DMS153 treated with DMSO at 0.1 percent for 48 hours (cell line): Measurements from ENCODE around the gene PIGP.
"Not testable (repeated sequence)": the region's sequence is repeated elsewhere in the genome, so short reads cannot be mapped to it uniquely, and the experiment has no call there.

Experiments
- DNase-seq: peaks from one replicate; lab custom pipeline; 2025; ENCODE audit not compliant: unreplicated experiment; lab: John Stamatoyannopoulos, UW

PIGP gene

DNA sequence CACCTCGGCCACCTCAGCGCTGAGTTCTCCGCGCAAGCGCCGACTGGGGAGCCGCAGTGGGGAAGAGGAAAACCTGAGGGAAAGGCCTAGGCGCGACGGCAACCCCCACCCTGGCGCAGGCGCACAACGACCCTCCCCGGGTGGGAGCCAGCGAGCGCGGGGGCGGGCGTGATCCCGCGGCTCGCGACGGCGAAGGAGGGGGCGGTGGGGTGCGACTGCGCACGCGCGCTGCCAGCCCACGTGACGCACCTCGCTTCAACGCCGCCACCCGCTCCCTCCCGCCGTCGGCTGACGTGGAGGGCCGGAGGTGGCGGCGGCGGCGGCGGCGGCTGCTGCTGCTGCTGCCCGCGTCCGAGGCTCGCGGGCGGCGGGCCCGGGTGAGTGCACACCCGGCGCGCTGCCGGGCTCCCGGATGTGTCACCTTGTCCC is at the start of gene PIGP, which contains the start of gene TTC3:
TSS of gene PIGP (minus strand) at position 84 of the 429 bp plus-strand sequence. CDS start 556 bp downstream, outside the sequence.
TSS of gene TTC3 (plus strand) at position 267 of the 429 bp plus-strand sequence. CDS start 14,004 bp downstream, outside the sequence.
- peak; percentile 88 for DNase-seq

- no peak for DNase-seq
Observed at GRCh38 chr21:37119421-37120218, 46.7 kb upstream of the PIGP start.

DNA sequence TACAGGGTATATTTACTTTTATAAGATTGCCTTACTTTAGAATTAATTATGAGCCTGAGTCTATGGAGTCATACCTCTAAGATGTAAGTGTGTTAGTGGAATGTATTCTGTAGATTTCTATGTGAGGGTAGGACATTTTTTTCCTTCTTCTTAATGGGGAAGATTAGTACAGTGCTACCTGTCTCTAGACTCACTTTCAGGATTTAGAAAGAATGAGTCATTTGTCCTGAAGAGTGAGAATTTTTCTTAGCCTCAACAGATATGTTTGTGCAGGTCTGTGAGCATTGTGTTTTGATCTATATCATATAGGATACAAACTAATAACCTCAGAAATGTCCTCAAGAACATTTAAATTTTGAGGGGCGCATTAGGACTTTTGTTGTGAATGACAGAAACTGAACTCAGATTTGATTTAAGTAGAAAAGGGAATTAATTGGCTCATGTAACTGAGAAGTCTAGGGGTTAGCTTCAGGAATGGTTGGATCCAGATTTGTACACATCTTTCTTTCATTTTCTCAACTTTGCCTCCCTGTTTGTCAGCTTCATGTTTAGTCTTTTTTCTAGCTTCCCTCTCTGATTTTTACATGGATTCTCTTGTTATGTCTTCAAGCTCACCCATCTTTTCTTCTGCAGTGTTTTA is 45.4 kb upstream of the PIGP start:
- DNase-seq = no peak

DNA sequence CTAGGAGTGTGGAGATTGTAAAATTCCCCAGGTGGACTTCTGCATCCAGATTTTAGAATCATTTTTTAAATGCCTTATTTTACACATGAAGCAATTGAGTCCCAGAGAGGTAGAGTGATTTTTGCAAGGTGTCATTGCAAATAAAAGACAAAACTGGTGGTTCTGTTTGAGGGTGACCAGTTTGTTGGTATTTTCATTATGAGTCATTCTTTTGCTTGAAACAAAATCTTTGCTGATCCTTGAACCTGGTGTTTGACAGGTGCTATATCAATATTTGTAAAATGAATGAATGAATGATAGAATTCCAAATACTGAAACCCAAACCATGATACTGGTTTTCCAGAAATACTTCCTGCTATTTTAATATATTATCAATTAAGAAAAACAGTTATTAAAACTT is 44.3 kb upstream of the PIGP start:
- DNase-seq = no peak

- DNase-seq = not testable (repeated sequence)
Observed at GRCh38 chr21:37116459-37116858, 43.6 kb upstream of the PIGP start.

DNA sequence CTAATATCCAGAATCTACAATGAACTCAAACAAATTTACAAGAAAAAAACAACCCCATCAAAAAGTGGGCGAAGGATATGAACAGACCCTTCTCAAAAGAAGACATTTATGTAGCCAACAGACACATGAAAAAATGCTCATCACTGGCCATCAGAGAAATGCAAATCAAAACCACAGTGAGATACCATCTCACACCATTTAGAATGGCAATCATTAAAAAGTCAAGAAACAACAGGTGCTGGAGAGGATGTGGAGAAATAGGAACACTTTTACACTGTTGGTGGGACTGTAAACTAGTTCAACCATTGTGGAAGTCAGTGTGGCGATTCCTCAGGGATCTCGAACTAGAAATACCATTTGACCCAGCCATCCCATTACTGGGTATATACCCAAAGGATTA is 41.4 kb upstream of the PIGP start:
- not testable (repeated sequence) for DNase-seq

- DNase-seq = not testable (repeated sequence)
Observed at GRCh38 chr21:37111029-37111428, 38.2 kb upstream of the PIGP start.

DNA sequence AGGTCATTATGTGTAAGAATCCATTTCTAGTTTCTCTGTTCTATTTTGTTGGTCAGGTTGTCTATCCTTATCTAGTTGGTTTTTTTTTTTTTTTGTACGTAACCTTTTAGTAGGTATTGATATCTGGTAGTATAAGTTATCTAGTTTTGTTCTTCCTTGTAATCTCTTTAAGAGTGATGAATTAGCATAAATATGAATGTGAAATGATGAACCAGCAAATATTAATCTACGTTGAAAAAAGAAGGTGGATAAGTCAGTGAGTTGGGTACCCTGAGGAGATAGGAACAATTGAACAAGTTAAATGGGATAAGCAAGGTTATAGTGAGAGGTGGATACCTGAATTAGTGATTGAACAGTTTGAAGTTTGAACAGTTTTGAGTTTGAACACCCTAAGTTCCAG is 34.1 kb upstream of the PIGP start:
- DNase-seq = no peak

DNA sequence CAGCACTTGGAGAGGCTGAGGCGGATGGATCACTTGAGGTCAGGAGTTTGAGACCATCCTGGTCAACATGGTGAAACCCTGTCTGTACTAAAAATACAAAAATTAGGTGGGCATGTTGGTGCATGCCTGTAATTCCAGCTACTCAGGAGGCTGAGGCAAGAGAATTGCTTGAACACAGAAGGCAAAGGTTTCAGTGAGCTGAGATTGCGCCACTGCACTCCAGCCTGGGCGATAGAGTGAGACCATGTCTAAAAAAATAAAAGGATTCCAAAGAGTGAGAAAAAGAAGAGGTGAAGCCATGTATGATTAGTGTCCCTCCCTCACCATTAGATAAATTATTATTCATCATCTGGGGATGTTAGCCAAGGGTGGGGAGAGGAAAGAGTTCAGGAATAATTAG is 29.9 kb upstream of the PIGP start:
- not testable (repeated sequence) for DNase-seq

DNA sequence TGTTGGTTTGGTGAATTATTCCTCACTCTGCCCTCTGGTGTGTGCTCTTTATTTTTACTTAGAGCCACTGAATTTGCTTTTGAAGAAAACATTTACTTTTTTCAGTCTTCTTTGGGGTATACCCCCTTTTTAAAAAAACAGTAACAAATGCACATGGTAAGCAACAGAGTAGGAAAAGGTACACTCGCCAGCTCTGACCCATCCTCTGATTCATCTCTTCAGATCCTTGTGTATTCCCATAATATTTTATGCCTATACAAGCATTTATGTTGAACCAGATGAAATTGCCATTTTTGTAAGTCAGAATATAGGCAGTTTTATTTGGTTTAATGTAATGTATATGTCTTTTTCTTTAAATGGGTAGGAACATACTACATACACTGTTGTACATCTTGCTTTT is 28.5 kb upstream of the PIGP start:
- DNase-seq = no peak

GRCh38 chr21:37100316-37100715 is 27.4 kb upstream of the PIGP start:
- no peak for DNase-seq

DNA sequence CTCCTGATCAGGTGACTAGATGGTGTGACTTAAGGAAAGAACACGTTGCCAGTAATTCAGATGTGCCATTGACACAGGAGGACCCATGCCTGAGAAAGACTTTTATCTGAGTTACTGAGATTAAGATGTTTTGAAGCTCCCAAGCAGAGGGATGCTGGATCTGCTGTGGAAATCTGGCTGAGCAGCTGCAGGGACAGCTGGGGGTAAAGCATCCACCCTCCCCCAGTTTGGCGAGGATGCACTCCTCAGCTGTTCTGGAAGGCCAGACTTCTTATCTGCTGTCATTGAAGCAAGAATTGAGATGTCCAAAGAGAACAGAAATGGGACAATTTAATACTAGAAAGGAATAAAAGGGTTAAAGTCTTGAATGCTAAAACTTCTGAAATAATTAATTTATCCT is 25.9 kb upstream of the PIGP start:
- no peak for DNase-seq

DNA sequence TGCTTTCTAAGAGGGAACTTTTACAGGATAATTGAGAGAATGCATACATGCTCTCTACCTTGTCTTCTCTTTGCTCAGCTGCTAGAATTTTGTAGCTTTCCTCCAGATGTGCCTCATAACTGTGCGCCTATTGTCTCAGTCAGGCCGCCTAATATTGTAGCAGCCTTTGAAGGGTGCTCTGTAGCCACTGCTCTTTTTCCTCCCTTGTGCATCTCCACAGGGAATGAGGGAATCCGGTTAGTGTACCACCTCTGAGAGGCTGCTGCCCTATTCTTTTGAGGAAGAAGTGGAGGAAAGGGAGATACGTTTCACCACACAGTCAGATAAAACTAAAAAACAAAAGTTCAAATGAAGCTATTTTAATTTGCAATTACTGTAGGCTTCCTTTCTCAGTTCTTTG is 22.9 kb upstream of the PIGP start:
- DNase-seq = no peak

GRCh38 chr21:37093977-37094376 is 21.1 kb upstream of the PIGP start:
- DNase-seq = no peak

- no peak for DNase-seq
Observed at GRCh38 chr21:37088186-37088735, 15.4 kb upstream of the PIGP start.

DNA sequence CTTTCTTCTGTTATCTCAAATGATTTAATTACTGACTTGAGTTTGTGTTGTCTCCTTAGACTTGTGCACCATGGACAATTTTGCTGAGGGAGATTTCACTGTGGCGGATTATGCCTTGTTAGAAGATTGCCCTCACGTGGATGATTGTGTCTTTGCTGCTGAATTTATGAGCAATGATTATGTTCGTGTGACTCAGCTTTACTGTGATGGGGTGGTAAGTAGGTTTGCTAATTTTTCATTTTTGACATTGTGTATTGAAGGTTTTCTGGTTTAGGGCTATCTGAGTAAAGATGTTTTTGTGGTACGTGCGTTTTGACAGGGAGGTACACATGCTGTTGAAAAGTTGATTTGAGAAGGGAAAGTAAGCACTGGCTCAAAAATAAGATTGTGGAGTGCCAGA is 14.3 kb upstream of the PIGP start:
- DNase-seq = no peak

- DNase-seq = no peak
Observed at GRCh38 chr21:37085726-37086125, 12.9 kb upstream of the PIGP start.

DNA sequence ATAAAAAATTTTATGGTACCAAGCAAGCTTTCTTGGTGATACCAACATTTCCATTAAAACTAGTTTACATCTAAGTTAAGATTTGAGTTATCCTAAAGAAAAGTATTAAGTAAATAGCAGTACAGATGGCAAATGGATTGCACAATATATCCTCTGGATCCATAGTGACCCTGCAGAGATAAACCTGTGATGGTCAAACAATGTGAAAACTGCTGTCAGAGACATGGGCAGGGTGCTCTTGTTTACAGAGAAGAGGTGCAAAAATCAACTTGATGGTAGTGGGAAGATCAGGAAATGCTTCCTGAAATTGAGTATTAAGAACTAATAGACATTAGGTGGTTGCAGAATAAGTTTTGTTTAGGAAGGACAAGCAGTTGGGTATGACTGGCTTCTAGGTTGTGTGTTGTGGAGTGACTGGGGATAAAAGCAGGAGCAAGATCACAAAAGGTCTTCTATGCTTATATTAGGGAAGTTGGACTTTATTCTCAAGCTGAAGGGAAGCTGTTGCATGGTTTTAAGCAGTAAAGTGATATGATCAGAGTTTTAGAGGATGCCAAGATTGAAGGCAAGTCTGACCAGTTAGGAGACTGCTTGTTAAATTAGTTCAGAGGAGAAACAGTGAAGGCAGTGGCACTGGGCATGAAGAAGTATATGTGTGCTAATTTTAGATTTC is 10.1 kb upstream of the PIGP start:
- DNase-seq = no peak

- DNase-seq = no peak
Observed at GRCh38 chr21:37082375-37082774, 9.5 kb upstream of the PIGP start.

GRCh38 chr21:37079211-37079824 is 6.4 kb upstream of the PIGP start:
- DNase-seq = no peak

DNA sequence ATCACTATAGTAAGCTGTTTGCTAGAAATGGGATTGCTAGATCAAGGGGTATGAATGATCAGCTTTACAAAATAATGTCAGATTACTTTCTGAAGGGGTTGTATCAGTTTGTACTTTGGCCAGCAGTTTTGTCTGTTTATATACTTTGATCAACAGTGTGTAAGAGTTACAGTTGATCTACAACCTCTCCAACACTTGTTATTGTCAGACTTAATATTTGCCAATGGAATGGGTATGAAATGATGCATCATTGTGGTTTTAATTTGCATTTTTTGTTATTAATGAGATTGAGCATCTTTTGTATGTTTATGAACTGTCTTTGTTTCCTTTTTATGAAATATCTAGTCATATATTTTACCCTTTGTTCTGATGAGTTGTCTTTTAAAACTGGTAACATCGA is 4.5 kb upstream of the PIGP start:
- DNase-seq = no peak
